AG10803 (cell line): ENCODE data around the gene SP9.

Experiments
- DNase-seq: peaks from one replicate; pipeline ENCODE4 v3.0.0; 2010; ENCODE audit warnings: low read depth
- H3K4me3 ChIP-seq: 2 replicates; pipeline ENCODE4 v1.5.1; 2011; ENCODE audit warnings: mild to moderate bottlenecking, low read length, control low read depth
- CTCF ChIP-seq: conservative IDR thresholded peaks from 2 replicates; pipeline ENCODE4 v1.5.1; 2011; ENCODE audit warnings: mild to moderate bottlenecking, low read length, control low read depth, inconsistent platforms

SP9 gene

GRCh38 chr2:174334278-174334715, 457 bp upstream of the SP9 start:
- DNase-seq, result peak; percentile 36
- peak overlapping the region; percentile 27 for H3K4me3 ChIP-seq

GRCh38 chr2:174335254-174335987, 667 bp downstream of the SP9 start:
- H3K4me3 ChIP-seq, result peak overlapping the region; percentile 65
- no peak for DNase-seq

More at GRCh38 chr2:174334278-174334715, 457 bp upstream of the SP9 start:
- no peak for TF ChIP-seq CTCF

GRCh38 chr2:174335988-174336500, 1.3 kb downstream of the SP9 start:
- DNase-seq, result peak; percentile 36
- TF ChIP-seq CTCF, result no peak
- H3K4me3 ChIP-seq, result peak overlapping the region; percentile 65

More at GRCh38 chr2:174335254-174335987, 667 bp downstream of the SP9 start:
- no peak for TF ChIP-seq CTCF

- DNase-seq, result no peak
- no peak for TF ChIP-seq CTCF
- peak overlapping the region; percentile 65 for H3K4me3 ChIP-seq
Observed at GRCh38 chr2:174336501-174337336, 2.0 kb downstream of the SP9 start.

GRCh38 chr2:174337337-174338146, 2.8 kb downstream of the SP9 start:
- DNase-seq, result peak; percentile 50
- no peak for TF ChIP-seq CTCF
- H3K4me3 ChIP-seq, result peak overlapping the region; percentile 48

- DNase-seq, result no peak
- TF ChIP-seq CTCF, result no peak
- peak overlapping the region; percentile 48 for H3K4me3 ChIP-seq
Observed at GRCh38 chr2:174338147-174338605, 3.4 kb downstream of the SP9 start.
